ENCODE data around the gene PLTP.

PLTP gene

DNA sequence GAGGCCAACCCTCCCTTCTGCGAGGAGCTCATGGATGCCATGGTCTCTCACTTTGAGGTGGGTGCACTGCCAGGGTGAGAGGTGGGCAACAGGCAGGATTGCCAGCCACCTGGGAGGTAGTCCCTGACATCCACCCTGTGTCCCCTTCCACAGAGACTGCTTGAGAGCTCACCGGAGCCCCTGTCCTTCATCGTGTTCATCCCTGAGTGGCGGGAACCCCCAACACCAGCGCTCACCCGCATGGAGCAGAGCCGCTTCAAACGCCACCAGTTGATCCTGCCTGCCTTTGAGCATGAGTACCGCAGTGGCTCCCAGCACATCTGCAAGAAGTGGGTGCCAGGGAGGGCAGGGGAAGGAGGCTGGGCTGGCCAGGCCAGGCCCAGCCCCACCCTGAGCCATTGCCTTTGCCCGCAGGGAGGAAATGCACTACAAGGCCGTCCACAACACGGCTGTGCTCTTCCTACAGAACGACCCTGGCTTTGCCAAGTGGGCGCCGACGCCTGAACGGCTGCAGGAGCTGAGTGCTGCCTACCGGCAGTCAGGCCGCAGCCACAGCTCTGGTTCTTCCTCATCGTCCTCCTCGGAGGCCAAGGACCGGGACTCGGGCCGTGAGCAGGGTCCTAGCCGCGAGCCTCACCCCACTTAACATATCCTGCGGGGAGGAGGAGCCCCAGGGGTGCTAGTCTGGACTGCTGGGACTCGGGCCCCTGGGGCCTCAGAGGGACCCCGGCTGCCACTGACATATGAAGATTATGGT lies 35.3 kb upstream of the PLTP start:
- Histone ChIP-seq H3K4me2 (ENCODE audit: insufficient read depth, low read length) (no peak overlapping the region), H3K27me3 (ENCODE audit: insufficient read depth, low read length, poor library complexity) (no peaks in the 10 kb centered on the region), H2AFZ (ENCODE audit: low read depth, low read length) (no peak overlapping the region), H3K9ac (ENCODE audit: low read depth, low read length) (no peak overlapping the region), H3K9me3 (ENCODE audit: insufficient read depth, low read length, severe bottlenecking) (no peaks in the 10 kb centered on the region), H4K20me1 (ENCODE audit: insufficient read depth, low read length) (peaks cover 19% of the 10 kb centered on the region), H3K79me2 (ENCODE audit: insufficient read depth, low read length) (no peaks in the 10 kb centered on the region), H3K4me3 (ENCODE audit: low read depth in 1 of 2, low read length in 2 of 2) (no peak overlapping the region), H3K36me3 (ENCODE audit: insufficient read depth, low read length) (peaks cover 95% of the 10 kb centered on the region), H3K27ac (ENCODE audit: low read length) (no peak overlapping the region), H3K4me1 (ENCODE audit: insufficient read depth, low read length) (no peaks in the 10 kb centered on the region)
- TF ChIP-seq, protein P1, sequence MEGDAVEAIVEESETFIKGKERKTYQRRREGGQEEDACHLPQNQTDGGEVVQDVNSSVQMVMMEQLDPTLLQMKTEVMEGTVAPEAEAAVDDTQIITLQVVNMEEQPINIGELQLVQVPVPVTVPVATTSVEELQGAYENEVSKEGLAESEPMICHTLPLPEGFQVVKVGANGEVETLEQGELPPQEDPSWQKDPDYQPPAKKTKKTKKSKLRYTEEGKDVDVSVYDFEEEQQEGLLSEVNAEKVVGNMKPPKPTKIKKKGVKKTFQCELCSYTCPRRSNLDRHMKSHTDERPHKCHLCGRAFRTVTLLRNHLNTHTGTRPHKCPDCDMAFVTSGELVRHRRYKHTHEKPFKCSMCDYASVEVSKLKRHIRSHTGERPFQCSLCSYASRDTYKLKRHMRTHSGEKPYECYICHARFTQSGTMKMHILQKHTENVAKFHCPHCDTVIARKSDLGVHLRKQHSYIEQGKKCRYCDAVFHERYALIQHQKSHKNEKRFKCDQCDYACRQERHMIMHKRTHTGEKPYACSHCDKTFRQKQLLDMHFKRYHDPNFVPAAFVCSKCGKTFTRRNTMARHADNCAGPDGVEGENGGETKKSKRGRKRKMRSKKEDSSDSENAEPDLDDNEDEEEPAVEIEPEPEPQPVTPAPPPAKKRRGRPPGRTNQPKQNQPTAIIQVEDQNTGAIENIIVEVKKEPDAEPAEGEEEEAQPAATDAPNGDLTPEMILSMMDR (IDR thresholded peaks at IDR 0.05; ENCODE audit: borderline replicate concordance, extremely low read depth, low read length, poor library complexity, severe bottlenecking) = no peak
- TF ChIP-seq EZH2 (IDR thresholded peaks at IDR 0.05; ENCODE audit: borderline replicate concordance, low read depth, low read length, severe bottlenecking) = no peak
- no peak for ATAC-seq (ENCODE audit: insufficient read depth, low read depth)
- no peak for DNase-seq

DNA sequence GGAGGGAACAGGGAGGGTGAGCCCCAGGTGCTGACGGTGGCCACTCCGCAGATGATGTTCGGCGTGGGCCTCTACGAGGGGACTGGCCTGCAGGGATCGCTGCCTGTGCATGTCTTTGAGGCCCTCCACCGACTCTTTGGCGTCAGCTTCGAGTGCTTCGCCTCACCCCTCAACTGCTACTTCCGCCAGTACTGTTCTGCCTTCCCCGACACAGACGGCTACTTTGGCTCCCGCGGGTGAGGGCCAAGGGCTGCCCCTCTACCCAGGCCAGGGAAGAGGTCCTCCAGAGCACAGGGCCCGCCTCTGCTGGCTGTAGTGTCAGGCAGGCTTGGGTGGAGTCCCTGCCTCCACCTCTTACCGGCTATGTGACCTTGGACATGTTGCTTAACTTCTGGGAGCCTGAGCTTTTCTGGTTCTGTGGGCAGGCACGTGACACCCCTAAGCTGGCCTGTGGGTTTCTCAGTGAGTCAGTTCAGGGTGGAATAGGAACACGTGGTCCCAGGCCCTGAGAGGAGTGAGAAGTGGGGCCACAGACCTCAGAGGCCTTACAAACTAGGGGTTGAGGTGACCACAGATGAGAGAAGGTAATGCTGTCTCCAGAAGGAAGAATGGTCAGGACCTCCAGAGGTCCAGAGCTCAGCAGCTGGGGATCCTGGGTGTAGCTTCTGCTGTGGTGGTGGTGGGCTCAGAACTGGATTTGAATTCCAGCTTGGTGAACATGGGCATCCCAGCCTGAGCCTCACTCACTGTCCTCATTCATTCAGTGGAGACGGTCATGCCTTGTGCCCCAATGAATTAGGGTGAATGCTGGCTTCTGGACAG lies 34.4 kb upstream of the PLTP start:
- ATAC-seq (ENCODE audit: insufficient read depth, low read depth) (no peak), DNase-seq (no peak)
- no peak overlapping the region for H3K4me2 ChIP-seq (ENCODE audit: insufficient read depth, low read length)
- no peak overlapping the region for H3K4me3 ChIP-seq (ENCODE audit: low read depth in 1 of 2, low read length in 2 of 2)
- H3K36me3 ChIP-seq (ENCODE audit: insufficient read depth, low read length) = peaks cover 90% of the 10 kb centered on the region
- no peak overlapping the region for H2AFZ ChIP-seq (ENCODE audit: low read depth, low read length)
- H3K9ac ChIP-seq (ENCODE audit: low read depth, low read length) = no peak overlapping the region
- H3K4me1 ChIP-seq (ENCODE audit: insufficient read depth, low read length) = no peaks in the 10 kb centered on the region
- no peaks in the 10 kb centered on the region for H3K27me3 ChIP-seq (ENCODE audit: insufficient read depth, low read length, poor library complexity)
- H4K20me1 ChIP-seq (ENCODE audit: insufficient read depth, low read length) = peaks cover 19% of the 10 kb centered on the region
- no peaks in the 10 kb centered on the region for H3K79me2 ChIP-seq (ENCODE audit: insufficient read depth, low read length)
- TF ChIP-seq EZH2 (IDR thresholded peaks at IDR 0.05; ENCODE audit: borderline replicate concordance, low read depth, low read length, severe bottlenecking) = no peak
- TF ChIP-seq, protein P1 (IDR thresholded peaks at IDR 0.05; ENCODE audit: borderline replicate concordance, extremely low read depth, low read length, poor library complexity, severe bottlenecking) = no peak
- no peak overlapping the region for H3K27ac ChIP-seq (ENCODE audit: low read length)
- H3K9me3 ChIP-seq (ENCODE audit: insufficient read depth, low read length, severe bottlenecking) = no peaks in the 10 kb centered on the region

DNA sequence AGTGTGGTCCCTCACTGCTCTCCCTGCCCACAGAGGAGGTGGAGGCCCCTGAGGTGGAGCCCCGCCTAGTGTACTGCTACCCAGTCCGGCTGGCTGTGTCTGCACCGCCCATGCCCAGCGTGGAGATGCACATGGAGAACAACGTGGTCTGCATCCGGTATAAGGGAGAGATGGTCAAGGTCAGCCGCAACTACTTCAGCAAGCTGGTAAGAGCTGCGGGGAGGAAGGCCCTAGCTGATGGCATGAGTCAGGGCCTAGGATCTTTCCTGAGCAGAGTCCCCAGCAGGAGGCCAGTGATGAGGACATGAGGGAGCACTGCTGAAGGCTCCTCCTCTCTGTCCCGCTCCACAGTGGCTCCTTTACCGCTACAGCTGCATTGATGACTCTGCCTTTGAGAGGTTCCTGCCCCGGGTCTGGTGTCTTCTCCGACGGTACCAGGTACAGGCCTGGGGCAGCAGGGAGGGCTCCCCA lies 33.8 kb upstream of the PLTP start:
- Histone ChIP-seq H3K4me3 (ENCODE audit: low read depth in 1 of 2, low read length in 2 of 2) (no peak overlapping the region), H3K27me3 (ENCODE audit: insufficient read depth, low read length, poor library complexity) (no peaks in the 10 kb centered on the region), H2AFZ (ENCODE audit: low read depth, low read length) (no peak overlapping the region), H3K9me3 (ENCODE audit: insufficient read depth, low read length, severe bottlenecking) (no peaks in the 10 kb centered on the region), H3K4me1 (ENCODE audit: insufficient read depth, low read length) (no peaks in the 10 kb centered on the region), H3K79me2 (ENCODE audit: insufficient read depth, low read length) (no peaks in the 10 kb centered on the region), H3K36me3 (ENCODE audit: insufficient read depth, low read length) (peaks cover 95% of the 10 kb centered on the region), H4K20me1 (ENCODE audit: insufficient read depth, low read length) (peaks cover 19% of the 10 kb centered on the region), H3K9ac (ENCODE audit: low read depth, low read length) (no peak overlapping the region), H3K4me2 (ENCODE audit: insufficient read depth, low read length) (no peak overlapping the region), H3K27ac (ENCODE audit: low read length) (no peak overlapping the region)
- TF ChIP-seq EZH2 (IDR thresholded peaks at IDR 0.05; ENCODE audit: borderline replicate concordance, low read depth, low read length, severe bottlenecking) = no peak
- TF ChIP-seq, protein P1 (IDR thresholded peaks at IDR 0.05; ENCODE audit: borderline replicate concordance, extremely low read depth, low read length, poor library complexity, severe bottlenecking) = no peak
- DNase-seq = no peak
- no peak for ATAC-seq (ENCODE audit: insufficient read depth, low read depth)

Data from DND-41 (cell line).